NOMO-1 (cell line): Measurements from ENCODE around the gene SGMS1.
"Not testable (repeated sequence)": the region's sequence is repeated elsewhere in the genome, so short reads cannot be mapped to it uniquely, and the experiment has no call there.

Source experiments
- DNase-seq, 2 experiments: peaks; one replicate each; lab custom pipeline; 2025; ENCODE audit not compliant: unreplicated experiment in 2 of 2; lab: John Stamatoyannopoulos, UW

The SGMS1 gene

DNA sequence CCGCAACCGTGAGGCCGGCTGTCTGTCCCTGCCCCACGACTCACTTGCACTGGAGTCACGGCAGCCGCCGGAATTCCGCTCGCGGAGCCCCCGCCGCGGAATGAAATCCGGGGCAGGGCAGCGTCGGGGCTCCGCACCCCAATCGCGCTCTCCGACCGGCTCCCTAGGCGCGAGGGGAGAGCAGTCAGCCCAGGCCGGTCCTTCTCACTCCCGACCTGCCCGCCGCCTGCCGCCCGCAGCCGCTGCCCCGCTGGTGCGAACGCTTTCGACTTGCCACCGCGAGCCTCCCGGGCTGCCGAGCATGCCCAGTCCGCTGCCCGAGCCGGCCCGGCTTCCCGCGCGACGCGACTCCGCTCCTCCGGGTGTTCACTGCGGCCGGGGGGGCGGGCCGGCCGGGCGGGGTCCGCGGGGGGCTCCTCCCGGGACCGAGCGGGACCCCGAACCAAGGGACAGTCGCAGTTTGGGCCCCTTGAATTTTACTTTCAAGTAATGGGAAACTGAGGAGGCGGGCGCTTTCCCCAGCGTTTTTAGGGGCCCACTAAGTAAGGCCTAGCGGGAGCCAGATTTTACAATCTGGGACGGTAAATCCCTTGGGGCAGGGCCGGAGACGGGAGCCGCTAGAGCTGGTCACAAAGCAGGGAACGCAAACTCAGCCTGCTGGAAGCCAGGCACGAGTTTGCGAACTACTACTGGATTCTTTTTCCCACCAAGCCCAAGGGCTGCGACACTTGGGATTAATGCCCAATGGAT, at the start of gene SGMS1:
TSS of gene SGMS1 (minus strand) at position 294 of the 750 bp plus-strand sequence. CDS start 279,842 bp downstream, outside the sequence.
- peak; percentile 60 to 69 for DNase-seq

DNA sequence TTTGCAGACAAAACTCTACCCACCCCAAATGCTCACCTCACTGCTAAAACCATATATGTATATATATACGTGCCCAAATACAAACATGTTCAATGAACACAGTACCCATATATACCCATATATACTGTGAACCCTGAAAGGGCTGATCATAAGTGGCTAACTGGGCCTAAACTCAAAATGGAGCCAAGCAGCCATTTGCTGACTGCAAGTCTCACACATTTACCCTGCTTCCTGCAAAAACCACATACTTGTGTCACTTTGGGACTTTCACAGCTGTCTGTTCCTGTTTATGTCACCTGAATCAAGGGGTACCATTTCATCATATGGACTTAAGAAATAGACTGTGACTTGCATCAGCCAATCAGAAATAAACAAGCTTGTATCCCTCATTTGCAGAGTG, 48.4 kb upstream of the SGMS1 start:
- DNase-seq = peak; percentile 22 to 26

DNA sequence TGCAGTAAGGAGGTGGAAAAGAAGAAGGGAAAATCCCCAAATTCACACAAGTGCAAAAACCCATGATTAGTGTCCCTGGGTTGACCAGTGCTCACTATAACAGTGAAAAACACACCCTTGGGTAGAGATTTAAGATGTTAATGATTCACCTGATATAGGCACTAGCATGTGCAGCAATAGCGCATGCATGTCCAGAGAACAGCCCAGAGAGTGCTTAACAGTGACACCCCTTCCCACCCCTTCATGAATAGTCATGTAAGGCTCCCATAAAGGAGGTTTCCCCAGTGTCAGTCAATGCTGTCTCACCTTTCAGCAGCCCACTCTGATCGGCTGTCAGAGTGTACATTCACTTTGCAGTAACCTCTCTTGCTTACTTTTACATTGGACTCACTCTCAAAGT, 47.9 kb upstream of the SGMS1 start:
- DNase-seq = not testable (repeated sequence)

DNA sequence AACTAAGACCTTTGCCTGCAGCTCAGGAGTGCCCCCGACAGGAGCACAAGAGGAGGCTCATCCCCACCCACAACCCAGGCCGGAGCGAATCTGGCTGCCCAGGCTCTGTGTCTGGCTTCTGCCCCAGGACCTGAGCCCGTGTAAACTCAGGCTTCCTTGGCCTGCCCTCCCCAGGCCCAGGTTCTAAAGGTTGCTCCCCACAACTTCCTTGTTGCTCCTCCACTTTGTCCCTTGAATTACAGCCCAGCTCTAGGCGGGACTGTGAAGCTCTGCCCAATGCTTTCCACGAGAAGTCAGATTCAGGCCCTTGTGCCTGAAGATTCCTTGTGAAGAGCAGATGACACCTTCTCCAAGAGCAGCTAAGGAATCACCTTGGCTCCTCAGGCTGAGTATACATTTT, 46.2 kb upstream of the SGMS1 start:
- not testable (repeated sequence) for DNase-seq

DNA sequence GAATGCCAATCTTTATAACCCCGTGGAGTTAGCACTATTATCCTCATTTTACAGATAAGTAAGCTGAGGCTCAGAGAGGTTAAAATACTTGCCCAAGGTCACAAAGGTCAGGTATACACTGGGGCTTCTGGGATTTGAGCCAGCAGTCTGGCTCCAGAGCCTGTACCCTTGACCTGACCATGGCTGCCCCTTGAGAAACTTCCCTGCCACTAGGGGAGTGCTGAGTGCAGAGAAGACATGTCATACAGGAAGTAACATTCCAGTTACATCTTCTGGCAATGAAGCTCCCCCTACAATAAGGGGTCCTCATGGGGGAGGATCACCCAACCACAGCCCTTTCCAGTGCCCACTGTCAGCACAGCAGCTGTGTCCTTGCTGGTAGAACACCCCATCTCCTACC, 43.6 kb upstream of the SGMS1 start:
- DNase-seq = not testable (repeated sequence)

DNA sequence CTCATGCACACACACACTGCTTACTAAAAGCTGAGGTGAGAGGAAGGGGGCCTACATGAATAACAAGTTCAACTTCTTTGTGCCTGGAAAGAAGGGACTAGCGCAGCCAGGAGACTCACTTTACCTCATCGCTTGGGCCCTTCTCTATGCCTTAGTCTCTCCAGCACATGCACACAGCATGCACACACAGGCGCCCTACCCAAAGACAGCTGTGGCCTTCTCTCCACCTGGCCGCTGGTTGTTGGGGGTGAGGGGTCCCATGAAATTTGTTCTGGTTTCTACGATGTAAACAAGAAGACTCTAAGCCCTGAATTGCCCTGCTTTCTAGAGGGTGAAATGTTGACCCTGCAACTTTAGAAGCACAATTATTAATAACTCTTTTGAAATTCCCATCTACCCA, 38.7 kb upstream of the SGMS1 start:
- not testable (repeated sequence) for DNase-seq

DNA sequence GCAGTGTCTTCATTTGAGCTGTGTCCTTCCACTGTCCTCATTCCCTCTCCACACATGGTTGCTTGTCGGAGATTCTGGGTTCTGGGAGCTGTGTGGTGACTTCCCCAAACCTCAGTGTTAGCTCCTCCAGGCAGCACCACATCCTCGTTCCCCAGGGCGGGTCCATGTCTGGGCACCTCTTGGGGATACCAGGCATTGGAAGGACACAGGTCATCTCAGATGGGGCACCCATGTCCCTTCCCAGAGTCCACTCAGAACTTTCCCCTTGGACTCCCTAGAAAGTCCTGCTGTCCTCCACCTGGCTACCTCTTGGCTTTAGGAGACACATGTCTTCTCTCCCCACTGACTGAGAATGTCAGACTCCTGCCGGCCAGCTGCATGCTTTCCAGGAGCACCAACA, 37.8 kb upstream of the SGMS1 start:
- not testable (repeated sequence) for DNase-seq

DNA sequence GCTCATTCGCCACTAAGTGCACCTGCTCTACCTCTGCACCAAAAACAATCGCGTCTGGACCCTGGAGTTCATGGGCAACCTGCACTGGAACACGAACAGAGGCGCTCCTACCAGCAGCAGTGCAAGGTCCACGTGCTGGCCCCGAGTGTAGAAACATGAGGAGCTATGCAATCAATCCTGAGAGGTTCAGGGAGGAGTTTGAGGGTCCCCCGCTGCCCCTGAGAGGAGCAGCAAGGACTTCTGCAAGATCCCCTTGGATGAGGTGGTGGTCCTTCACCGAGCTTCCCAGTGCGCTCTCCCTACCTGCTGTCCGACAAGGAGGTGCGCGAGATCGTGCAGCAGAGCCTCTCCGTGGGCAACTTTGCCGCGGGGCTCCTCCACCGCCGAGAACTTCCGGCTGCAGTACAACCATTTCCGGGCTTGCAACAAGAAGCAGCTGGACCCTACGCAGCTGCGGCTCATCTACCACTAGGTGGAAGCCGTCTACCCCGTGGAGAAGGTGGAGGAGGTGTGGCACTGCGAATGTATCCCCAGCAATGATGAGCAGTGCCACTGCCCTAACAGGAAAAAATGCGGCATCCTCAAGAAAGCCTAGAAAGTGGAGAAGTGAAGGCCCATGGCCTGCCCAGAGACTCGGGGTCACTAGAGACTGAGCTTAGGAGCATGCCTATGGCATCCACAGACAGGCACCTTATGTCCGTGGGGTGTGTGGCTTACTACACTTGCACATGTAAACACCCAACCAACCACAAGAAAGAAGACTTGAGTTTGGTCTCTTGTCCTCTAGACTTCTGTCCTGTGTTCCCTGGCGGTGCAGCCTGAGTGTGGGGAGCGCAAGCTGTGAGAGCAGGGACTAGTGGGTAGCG, 36.3 kb upstream of the SGMS1 start:
- DNase-seq = not testable (repeated sequence)

DNA sequence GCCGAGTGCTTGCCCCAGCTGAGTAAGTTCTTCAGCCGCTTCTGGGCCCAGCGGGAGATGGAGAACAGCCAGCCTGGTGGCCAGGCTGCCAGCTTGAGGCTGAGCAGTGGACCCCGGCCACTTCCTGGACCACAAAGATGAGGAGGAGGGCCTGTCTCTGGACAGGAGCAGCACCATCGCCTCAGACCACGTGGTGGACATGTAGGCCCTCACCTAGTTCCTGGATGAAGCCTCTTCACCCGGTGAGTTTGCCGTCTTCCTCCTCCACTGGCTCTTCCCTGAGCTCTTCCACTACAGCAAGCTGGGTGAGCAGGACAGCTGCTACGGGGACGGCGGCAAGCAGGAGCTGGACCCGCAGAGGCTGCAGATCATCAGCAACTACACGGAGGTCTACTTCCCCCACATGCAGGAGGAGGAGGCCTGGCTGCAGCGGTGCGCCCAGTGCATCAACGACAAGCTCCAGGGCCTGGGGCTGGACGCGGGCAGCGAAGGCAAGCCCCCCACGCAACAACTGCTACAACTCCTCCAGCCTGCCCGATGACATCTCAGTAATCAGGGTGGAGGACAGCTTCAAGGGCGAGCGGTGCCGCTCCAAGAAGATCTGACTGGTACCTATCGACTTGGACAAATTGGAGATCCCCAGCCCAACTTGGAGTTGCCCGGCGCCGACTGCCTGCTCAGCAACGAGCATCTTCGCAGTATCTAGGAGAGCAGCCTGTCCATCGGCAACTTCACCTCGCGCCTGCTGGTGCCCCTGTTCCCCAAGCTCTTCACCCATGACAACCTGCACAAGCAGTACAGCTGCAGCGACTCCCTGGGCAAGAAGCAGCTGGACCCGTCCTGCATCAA, 35.5 kb upstream of the SGMS1 start:
- DNase-seq = not testable (repeated sequence)

DNA sequence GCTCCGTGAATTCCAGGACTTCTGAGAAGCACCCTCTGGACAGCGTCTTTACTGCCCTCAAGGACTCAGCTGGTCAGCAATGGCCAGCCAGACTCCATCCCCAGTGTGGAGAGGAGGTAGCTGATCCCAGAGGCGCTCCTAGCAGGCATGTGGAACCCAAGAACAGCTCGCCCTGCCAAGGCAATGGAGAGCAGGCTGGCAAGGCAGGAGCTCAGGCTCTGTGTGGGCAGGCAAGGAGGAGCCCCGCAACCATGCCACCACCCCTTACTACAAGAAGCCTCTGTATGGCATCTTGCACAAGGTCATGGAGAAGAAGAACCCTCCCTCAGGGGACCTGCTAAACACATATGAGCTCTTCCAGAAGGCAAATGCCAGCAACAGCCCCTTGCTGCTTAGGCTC, 34.4 kb upstream of the SGMS1 start:
- DNase-seq = no peak

DNA sequence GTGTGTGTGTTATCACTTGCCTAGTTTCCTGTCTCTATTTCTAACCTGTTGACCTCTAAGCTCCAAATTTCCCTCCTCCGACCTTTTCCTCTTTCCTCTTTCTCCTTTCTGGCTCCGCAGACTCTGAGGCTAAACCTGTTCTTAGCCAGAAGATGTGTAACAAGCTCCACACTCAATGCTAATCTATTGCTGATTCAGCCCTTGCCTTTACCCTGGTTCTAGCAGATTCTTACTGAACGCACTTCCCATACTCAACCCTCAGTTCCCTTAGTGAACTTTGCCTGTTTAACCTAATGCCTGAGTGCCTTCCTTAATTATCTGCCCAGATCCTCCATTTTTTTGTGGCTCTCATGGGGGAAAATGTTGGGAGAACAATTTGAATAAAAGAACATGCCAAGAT, 30.0 kb upstream of the SGMS1 start:
- peak in 1 of 2 experiments; percentile 7 for DNase-seq

DNA sequence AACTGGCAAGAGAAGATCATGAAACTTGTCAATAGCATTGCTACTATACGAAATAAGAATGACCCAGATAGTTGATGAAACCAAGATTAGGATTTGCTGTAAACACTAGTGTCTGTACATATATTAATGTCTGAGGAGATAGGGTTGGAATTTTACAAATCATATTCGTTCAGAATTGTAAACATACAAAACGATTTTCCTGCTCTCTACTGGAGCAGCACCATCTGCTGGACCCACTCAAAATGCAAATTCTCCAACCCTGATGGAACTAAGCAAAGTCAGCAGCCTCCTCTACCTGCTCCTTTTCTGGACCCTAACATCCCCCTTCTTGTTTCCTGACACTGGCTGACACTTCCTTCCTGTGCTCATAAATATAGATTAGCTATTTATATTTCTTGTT, 29.4 kb upstream of the SGMS1 start:
- DNase-seq = peak in 1 of 2 experiments; percentile 11

DNA sequence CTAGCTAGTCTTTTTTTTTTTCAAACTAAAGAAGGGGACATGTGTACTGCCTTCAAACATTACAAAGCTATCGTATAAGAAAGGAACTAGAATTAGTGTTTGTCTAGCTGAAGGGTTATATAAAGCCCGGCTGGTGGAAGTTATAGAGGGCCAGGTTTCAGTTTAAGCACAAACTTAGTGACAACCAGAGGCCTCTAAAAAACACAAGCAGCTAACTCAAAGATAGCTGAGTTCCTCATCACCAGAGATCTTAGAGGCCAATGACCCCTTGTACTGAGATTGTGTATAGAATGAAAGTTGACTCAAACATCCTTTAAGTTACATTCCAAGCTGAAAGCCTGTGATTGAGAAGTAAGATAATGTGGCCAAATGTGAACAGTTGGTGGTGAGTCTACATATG, 28.1 kb upstream of the SGMS1 start:
- DNase-seq = no peak

DNA sequence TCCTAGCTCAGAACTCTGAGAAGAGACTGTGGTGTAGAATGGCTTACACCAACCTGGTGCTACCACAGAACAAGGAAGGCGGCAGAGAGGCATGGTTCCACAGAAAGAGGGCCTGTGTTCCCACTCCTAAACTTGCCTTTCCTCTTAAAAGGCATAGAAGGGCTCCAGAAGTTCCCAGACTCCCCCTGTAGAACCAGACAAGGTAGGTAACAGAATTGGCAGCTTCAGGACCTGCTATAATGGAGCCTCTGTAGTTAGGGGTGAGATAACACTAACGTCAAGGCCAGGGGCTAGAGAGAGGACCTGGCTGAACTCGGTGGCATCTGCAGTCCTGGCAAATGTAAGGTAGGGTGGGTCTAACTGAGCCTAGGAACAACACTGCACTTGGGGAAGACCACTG, 26.7 kb upstream of the SGMS1 start:
- DNase-seq = no peak

DNA sequence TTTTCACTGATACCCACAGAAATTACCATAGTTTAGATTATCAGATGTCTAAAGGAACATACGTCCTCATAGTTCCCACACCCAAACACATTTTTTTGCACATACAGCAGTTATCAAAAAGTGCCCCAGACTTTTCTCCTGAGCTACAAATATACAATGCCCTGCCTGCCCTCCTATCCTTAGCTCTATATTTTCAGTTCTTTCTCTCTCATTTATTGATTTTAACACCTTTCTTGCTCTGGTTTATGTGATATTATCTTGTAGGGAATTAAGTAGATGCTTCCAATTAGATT, 25.1 kb upstream of the SGMS1 start:
- no peak for DNase-seq

DNA sequence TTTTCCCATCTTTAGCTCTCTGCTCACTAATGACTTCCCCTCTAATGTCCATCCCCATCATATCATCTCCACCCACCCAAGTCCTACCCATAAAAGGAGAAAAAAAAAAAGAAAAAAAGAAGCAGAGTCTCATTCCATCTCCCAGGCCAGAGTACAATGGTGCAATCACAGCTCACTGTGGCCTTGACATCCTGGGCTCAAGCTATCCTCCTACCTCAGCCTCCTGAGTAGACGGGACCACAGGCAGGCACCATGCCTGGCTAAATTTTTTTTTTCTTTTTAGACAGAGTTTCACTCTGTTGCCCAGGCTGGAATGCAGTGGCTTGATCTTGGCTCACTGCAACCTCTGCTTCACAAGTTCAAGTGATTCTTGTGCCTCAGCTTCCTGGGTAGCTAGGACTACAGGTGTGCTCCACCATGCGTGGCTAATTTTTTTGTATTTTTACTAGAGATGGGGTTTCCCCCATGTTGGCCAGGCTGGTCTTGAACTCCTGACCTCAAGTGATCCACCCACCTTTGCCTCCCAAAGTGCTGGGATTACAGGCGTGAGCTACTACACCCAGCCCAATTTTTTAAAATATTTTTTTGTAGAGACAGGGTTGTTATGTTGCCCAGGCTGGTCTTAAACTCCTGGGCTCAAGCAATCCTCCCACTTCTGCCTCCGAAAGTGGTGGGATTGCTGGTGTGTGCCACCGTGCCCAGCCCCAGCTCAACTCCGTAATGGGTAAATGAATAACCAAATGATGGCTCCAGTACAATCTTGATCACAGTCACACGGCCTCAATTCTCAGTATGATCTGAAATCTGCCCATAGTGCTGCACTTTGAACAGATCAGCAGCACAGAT, 24.6 kb upstream of the SGMS1 start:
- DNase-seq = no peak

DNA sequence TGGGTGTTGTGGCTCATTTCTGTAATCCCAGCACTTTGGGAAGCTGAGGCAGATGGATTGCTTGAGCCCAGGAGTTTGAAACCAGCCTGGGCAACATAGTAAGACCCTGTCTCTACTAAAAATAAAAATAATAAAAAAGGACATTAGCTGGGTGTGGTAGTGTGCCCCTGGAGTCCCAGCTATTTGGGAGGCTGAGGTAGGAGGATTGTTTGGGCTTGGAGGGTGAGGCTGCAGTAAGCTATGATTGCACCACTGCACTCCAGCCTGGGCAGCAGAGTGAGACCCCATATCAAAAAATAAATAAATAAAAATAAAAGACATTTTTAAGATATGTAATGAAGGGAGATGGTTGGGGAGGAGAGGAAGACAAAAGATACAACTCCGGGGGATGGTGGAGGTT, 23.6 kb upstream of the SGMS1 start:
- DNase-seq = not testable (repeated sequence)

DNA sequence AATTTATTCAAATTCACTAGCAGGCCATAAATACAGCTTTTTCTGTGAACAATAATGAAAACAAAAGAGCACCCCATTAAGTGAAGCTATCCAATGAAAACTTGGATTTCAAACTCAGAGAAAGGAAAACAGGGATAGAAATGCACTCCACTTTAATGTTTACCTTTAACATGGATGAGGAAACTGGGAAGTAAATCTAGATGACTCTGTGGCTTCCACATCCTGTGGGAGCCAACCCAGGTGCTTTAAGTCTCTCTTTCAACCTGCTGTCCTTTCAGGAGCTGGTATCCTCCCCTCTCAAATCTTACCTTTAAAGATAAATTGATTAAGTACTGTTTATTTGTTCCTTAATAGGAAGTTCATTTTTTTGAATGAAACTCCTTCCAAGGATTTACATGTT, 21.5 kb upstream of the SGMS1 start:
- no peak for DNase-seq

DNA sequence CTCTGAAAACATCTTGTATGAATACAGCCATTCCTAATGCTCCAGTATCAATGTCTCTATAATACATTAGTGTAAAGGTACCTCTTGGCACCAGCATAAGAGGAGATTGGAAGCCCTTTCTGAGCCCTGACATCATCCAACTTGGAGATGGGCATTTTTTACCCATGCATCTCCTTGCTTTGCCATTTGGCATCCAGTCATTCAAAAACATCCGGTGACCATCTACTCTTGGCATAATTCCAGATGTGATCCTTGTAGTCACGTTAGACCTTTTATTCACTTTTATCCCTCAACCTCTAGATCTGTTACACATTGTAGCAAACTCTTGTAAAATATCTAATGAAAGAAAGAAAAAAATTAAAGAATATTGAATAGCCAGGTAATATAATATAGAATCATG, 17.9 kb upstream of the SGMS1 start:
- DNase-seq = no peak

DNA sequence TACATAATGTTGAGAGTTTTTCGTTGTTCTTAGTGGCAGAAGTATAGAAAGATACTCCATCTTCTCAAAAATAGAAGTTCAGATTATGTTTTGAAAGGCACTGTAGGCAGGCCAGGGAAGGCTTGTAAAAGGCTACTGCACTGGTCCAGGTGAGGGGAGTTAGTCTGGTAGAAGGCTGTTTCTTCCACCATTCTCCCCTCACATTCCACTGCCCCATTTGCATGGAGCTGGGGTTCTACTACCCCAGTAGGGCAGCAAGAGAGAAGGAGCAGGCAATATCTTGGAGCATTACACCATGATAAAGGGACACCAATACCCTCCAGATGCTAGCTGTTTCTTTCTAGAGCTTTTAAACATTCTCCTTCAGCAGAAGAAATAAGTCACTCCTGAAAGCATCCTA, 16.5 kb upstream of the SGMS1 start:
- no peak for DNase-seq
